H9 (cell line): ENCODE data around the gene AMMECR1. TPM values are rescaled to one million over a fixed set of nuclear protein-coding genes. Genes with fewer than 3 reads are reported as not detected.

ENCODE experiments used
- DNase-seq: peaks from one replicate; pipeline ENCODE4 v3.0.0-alpha.2; 2017
- H2AFZ ChIP-seq: one replicate; pipeline ENCODE4 v1.6.1; 2013; ENCODE audit warnings: mild to moderate bottlenecking, low read length, control low read depth, moderate library complexity
- H2AK5ac ChIP-seq: 2 replicates; pipeline ENCODE4 v1.6.1; 2013; ENCODE audit warnings: low read length, control low read depth, mixed read lengths; ENCODE audit not compliant: insufficient read length
- H2BK120ac ChIP-seq: one replicate; pipeline ENCODE4 v1.6.1; 2013; ENCODE audit warnings: low read depth, mild to moderate bottlenecking, low read length, control low read depth, inconsistent platforms; ENCODE audit not compliant: poor library complexity, severe bottlenecking
- H2BK12ac ChIP-seq: 2 replicates; pipeline ENCODE4 v1.6.1; 2013; ENCODE audit warnings: low read length, control low read depth, mixed read lengths, low read depth; ENCODE audit not compliant: insufficient read length
- H2BK15ac ChIP-seq: 2 replicates; pipeline ENCODE4 v1.6.1; 2013; ENCODE audit warnings: low read depth, low read length, control low read depth
- H2BK20ac ChIP-seq: one replicate; pipeline ENCODE4 v1.6.1; 2013; ENCODE audit warnings: low read depth, mild to moderate bottlenecking, low read length, control low read depth, inconsistent platforms; ENCODE audit not compliant: poor library complexity, severe bottlenecking
- H2BK5ac ChIP-seq: 2 replicates; pipeline ENCODE4 v1.6.1; 2013; ENCODE audit warnings: low read length, control low read depth, mixed read lengths; ENCODE audit not compliant: insufficient read length
- H3K14ac ChIP-seq: 2 replicates; pipeline ENCODE4 v1.6.1; 2013; ENCODE audit warnings: low read length, control low read depth; ENCODE audit not compliant: insufficient read depth
- H3K18ac ChIP-seq: 2 replicates; pipeline ENCODE4 v1.6.1; 2013; ENCODE audit warnings: low read depth, mild to moderate bottlenecking, mixed read lengths, low read length, control low read depth; ENCODE audit not compliant: insufficient read length
- H3K23ac ChIP-seq: 2 replicates; pipeline ENCODE4 v1.6.1; 2013; ENCODE audit warnings: low read length, control low read depth, mixed read lengths, low read depth; ENCODE audit not compliant: insufficient read length
- H3K23me2 ChIP-seq: 2 replicates; pipeline ENCODE4 v1.6.1; 2013; ENCODE audit warnings: low read depth, mild to moderate bottlenecking, mixed read lengths, low read length, control low read depth; ENCODE audit not compliant: insufficient read length, poor library complexity, severe bottlenecking
- H3K27ac ChIP-seq: 2 replicates; pipeline ENCODE4 v1.5.1; 2013; ENCODE audit warnings: low read length, control low read depth, mixed read lengths, low read depth; ENCODE audit not compliant: insufficient read length
- H3K27me3 ChIP-seq: 2 replicates; pipeline ENCODE4 v1.6.1; 2013; ENCODE audit warnings: low read length, control low read depth, inconsistent platforms; ENCODE audit not compliant: insufficient read depth
- H3K4ac ChIP-seq: 2 replicates; pipeline ENCODE4 v1.6.1; 2013; ENCODE audit warnings: low read depth, mild to moderate bottlenecking, control low read depth, inconsistent platforms, low read length, moderate library complexity
- H3K4me1 ChIP-seq: 2 replicates; pipeline ENCODE4 v1.6.1; 2013; ENCODE audit warnings: low read length, control low read depth, inconsistent platforms; ENCODE audit not compliant: insufficient read depth
- H3K4me2 ChIP-seq: 2 replicates; pipeline ENCODE4 v1.6.1; 2013; ENCODE audit warnings: low read length, control low read depth, mixed read lengths; ENCODE audit not compliant: insufficient read length, insufficient read depth
- H3K56ac ChIP-seq: 2 replicates; pipeline ENCODE4 v1.6.1; 2013; ENCODE audit warnings: low read depth, mild to moderate bottlenecking, mixed read lengths, low read length, control low read depth; ENCODE audit not compliant: insufficient read length
- H3K79me1 ChIP-seq: 2 replicates; pipeline ENCODE4 v1.6.1; 2013; ENCODE audit warnings: low read depth, mild to moderate bottlenecking, moderate library complexity, low read length, control low read depth, inconsistent platforms; ENCODE audit not compliant: insufficient read depth, poor library complexity, severe bottlenecking
- H3K79me2 ChIP-seq: 2 replicates; pipeline ENCODE4 v1.6.1; 2013; ENCODE audit warnings: low read length, control low read depth, inconsistent platforms; ENCODE audit not compliant: insufficient read depth
- H3K9ac ChIP-seq: 2 replicates; pipeline ENCODE4 v1.6.1; 2013; ENCODE audit warnings: low read length, control low read depth, mixed read lengths; ENCODE audit not compliant: insufficient read length; ENCODE audit errors: extremely low read depth
- H3K9me3 ChIP-seq: one replicate; pipeline ENCODE4 v1.6.1; 2013; ENCODE audit warnings: low read depth, low read length, inconsistent platforms; ENCODE audit not compliant: control insufficient read depth
- H3T11ph ChIP-seq: one replicate; pipeline ENCODE4 v1.6.1; 2013; ENCODE audit warnings: mild to moderate bottlenecking, low read length, control low read depth, inconsistent platforms
- H4K20me1 ChIP-seq: one replicate; pipeline ENCODE4 v1.6.1; 2013; ENCODE audit not compliant: control insufficient read depth, insufficient read length, insufficient read depth
- H4K5ac ChIP-seq: 2 replicates; pipeline ENCODE4 v1.6.1; 2013; ENCODE audit warnings: low read depth, mild to moderate bottlenecking, mixed read lengths, low read length, control low read depth; ENCODE audit not compliant: insufficient read length
- H4K8ac ChIP-seq: replicated peaks from 2 replicates; pipeline ENCODE4 v1.6.1; 2013; ENCODE audit warnings: low read length, control low read depth, mixed read lengths, low read depth; ENCODE audit not compliant: insufficient read length
- H4K91ac ChIP-seq: 2 replicates; pipeline ENCODE4 v1.6.1; 2013; ENCODE audit warnings: low read depth, mild to moderate bottlenecking, moderate library complexity, mixed read lengths, low read length, control low read depth; ENCODE audit not compliant: insufficient read length
- H3K27ac Mint-ChIP-seq, 3 experiments: 2 replicates in 2 of 3; 3 replicates in 1 of 3; pipeline ENCODE4 v1.8.0; 2020 to 2021; ENCODE audit warnings: mixed read lengths in 3 of 3, mild to moderate bottlenecking in 1 of 3, moderate library complexity in 1 of 3
- H3K27me3 Mint-ChIP-seq: 2 replicates; pipeline ENCODE4 v1.8.0; 2021; ENCODE audit warnings: low read depth, mild to moderate bottlenecking, moderate library complexity, mixed read lengths
- H3K36me3 Mint-ChIP-seq, 3 experiments: 2 replicates in 2 of 3; 3 replicates in 1 of 3; pipeline ENCODE4 v1.8.0; 2020 to 2021; ENCODE audit warnings: low read depth in 3 of 3, mixed read lengths in 3 of 3; ENCODE audit not compliant: insufficient read depth in 1 of 3
- H3K4me1 Mint-ChIP-seq, 2 experiments: 2 replicates each; pipeline ENCODE4 v1.8.0; 2020; ENCODE audit warnings: mixed read lengths in 2 of 2
- H3K4me3 Mint-ChIP-seq, 2 experiments: 2 replicates in 1 of 2; 3 replicates in 1 of 2; pipeline ENCODE4 v1.8.0; 2020 to 2021; ENCODE audit warnings: mild to moderate bottlenecking in 2 of 2, mixed read lengths in 2 of 2, moderate library complexity in 1 of 2
- H3K9me3 Mint-ChIP-seq, 2 experiments: 2 replicates in 1 of 2; 3 replicates in 1 of 2; pipeline ENCODE4 v1.8.0; 2020; ENCODE audit warnings: mild to moderate bottlenecking in 2 of 2, mixed read lengths in 2 of 2, moderate library complexity in 1 of 2
- CTCF ChIP-seq: fragments of 200-600 bp; sonication (generic); conservative IDR thresholded peaks from 3 replicates; pipeline ENCODE4 v1.8.0; 2021; ENCODE audit warnings: antibody characterized with exemption, mild to moderate bottlenecking
- WGBS: extraction: QIAGEN DNeasy Blood & Tissue Kit; methylation state at CpG from one replicate; pipeline ENCODE4 v1.1.7; 2013; ENCODE audit warnings: missing lambda C conversion rate, low lambda C conversion rate, mixed read lengths; ENCODE audit not compliant: insufficient read length; ENCODE audit errors: extremely low coverage; 5-methylcytosine and 5-hydroxymethylcytosine counted together
- total RNA-seq: library from RNA; stranded (reverse); gene quantifications from 2 replicates; pipeline ENCODE4 v1.2.1, GENCODE V29; 2021

Gene AMMECR1
- total RNA-seq, 1 experiment from 2014 or later = 28.5 TPM

GRCh38 chrX:110359273-110359672 lies 41.4 kb upstream of the AMMECR1 start:
- no peaks in the 10 kb centered on the region for H3K79me1 ChIP-seq
- H2BK5ac ChIP-seq = no peak overlapping the region
- no peak overlapping the region for H4K91ac ChIP-seq
- no peak overlapping the region for H2AK5ac ChIP-seq
- no peak overlapping the region for H2BK20ac ChIP-seq
- no peak overlapping the region for H2BK120ac ChIP-seq
- H3K23me2 ChIP-seq = no peaks in the 10 kb centered on the region
- H4K20me1 ChIP-seq = no peaks in the 10 kb centered on the region
- no peak overlapping the region for H2BK12ac ChIP-seq
- H4K5ac ChIP-seq = no peak overlapping the region
- no CpG with 5 or more reads among the region's 1 CpG for WGBS
- H3K27ac ChIP-seq = no peak overlapping the region
- Mint-ChIP-seq H3K27ac (no peak overlapping the region), H3K9me3 (no peaks in the 10 kb centered on the region), H3K4me1 (no peaks in the 10 kb centered on the region), H3K27me3 (peaks cover 2% of the 10 kb centered on the region), H3K36me3 (no peaks in the 10 kb centered on the region), H3K4me3 (no peak overlapping the region)
- H3K9ac ChIP-seq = no peak overlapping the region
- TF ChIP-seq CTCF = no peak
- H3K27me3 ChIP-seq = no peaks in the 10 kb centered on the region
- no peak overlapping the region for H3K56ac ChIP-seq
- no peak overlapping the region for H2AFZ ChIP-seq
- H3K9me3 ChIP-seq = no peaks in the 10 kb centered on the region
- no peak overlapping the region for H3K4me2 ChIP-seq
- H3T11ph ChIP-seq = no peak overlapping the region
- H4K8ac ChIP-seq = no peak overlapping the region
- H3K14ac ChIP-seq = no peak overlapping the region
- no peaks in the 10 kb centered on the region for H3K79me2 ChIP-seq
- no peak overlapping the region for H3K18ac ChIP-seq
- DNase-seq = no peak
- H3K4me1 ChIP-seq = no peaks in the 10 kb centered on the region
- no peak overlapping the region for H2BK15ac ChIP-seq
- no peak overlapping the region for H3K23ac ChIP-seq
- H3K4ac ChIP-seq = no peak overlapping the region
